WTC11 (cell line): Measurements from ENCODE around the gene SYNJ2.

Experiments used
- ATF1 ChIP-seq: sonication (generic); formaldehyde crosslinking; IDR thresholded peaks from 2 replicates; pipeline ENCODE4 v1.8.1; 2023; ENCODE audit warnings: mild to moderate bottlenecking, moderate library complexity, missing genetic modification reagents
- CTCF ChIP-seq: fragments of 200-600 bp; IDR thresholded peaks from 2 replicates; pipeline ENCODE4 v1.8.0; 2022; ENCODE audit warnings: antibody characterized with exemption
- E2F4 ChIP-seq: sonication (generic); formaldehyde crosslinking; IDR thresholded peaks from 2 replicates; pipeline ENCODE4 v1.8.1; 2022; ENCODE audit warnings: low read depth, mild to moderate bottlenecking, moderate library complexity, missing genetic modification reagents, borderline replicate concordance
- ETV6 ChIP-seq: sonication (generic); formaldehyde crosslinking; IDR thresholded peaks from 2 replicates; pipeline ENCODE4 v1.8.1; 2022; ENCODE audit warnings: mild to moderate bottlenecking, missing genetic modification reagents
- MAX ChIP-seq: sonication (generic); formaldehyde crosslinking; IDR thresholded peaks from 2 replicates; pipeline ENCODE4 v1.8.0; 2022; ENCODE audit warnings: mild to moderate bottlenecking, missing genetic modification reagents
- SP1 ChIP-seq: sonication (generic); formaldehyde crosslinking; conservative IDR thresholded peaks from 2 replicates; pipeline ENCODE4 v1.8.1; 2022; ENCODE audit warnings: missing genetic modification reagents
- ZNF532 ChIP-seq: fragments of 250-450 bp; sonication (Bioruptor Pico); IDR thresholded peaks from 2 replicates; pipeline ENCODE4 v1.9.0; 2021; ENCODE audit warnings: mild to moderate bottlenecking, borderline replicate concordance

GRCh38 chr6:157967020-157967419 lies 14.6 kb upstream of the SYNJ2 start:
- TF ChIP-seq CTCF (no peak), ATF1 (CRISPR knock-in tag) (no peak), MAX (CRISPR knock-in tag) (no peak), ETV6 (CRISPR knock-in tag) (no peak), SP1 (CRISPR knock-in tag) (no peak), ZNF532 (no peak), E2F4 (CRISPR knock-in tag) (no peak)
